ENCODE results near the gene CCND2.

CCND2 gene

DNA sequence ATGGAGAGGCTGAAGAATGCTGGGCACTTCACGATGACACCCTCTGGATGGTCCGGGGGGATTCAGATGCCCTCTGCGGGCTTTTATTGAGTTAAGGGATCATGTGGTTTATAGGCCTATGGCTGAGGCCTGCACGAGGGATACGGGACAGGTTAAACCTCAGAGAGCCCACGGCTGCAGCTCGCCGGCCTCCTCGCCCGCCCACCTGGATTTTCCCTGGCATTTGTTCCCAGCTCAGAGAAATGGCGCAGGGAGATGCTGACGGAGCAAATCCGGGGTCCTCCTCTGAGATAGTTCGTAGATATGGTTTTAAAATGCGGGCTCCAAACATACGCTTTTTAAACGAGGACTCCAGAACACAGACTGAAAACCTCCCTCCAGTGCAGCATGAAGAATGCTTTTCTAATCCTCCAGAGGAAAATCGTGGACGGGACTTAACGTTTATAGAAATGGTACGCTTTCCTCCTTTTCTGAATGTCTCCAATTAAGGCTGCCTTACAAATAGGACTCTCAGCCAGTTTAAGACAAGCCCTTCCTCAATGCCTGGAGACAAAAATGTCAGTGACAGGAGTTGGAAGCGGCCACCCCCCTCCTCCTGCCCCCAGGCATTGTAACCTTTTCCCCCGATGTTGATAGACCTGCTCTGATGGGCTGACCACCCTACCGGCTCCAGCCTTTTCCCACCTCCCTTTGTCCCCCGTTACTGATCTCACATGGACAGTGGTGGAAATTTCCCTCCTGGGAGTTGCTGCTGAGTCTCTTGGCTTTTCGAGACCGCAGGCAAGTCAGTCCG, 16.6 kb downstream of the CCND2 start:
- peaks cover 25 to 28% of the 10 kb centered on the region in 2 experiments for H3K4me1 ChIP-seq (ENCODE audit: control insufficient read depth in 1 of 2, insufficient read depth in 2 of 2, low read length in 2 of 2)
- H3K27me3 ChIP-seq (ENCODE audit: insufficient read depth, low read length): no peaks in the 10 kb centered on the region
- H3K14ac ChIP-seq (ENCODE audit: low read length): no peak overlapping the region
- H2AFZ ChIP-seq (ENCODE audit: insufficient read depth, low read length, poor library complexity): no peak overlapping the region
- H3K79me2 ChIP-seq (ENCODE audit: control insufficient read depth, insufficient read depth, low read length, poor library complexity): peaks cover 3% of the 10 kb centered on the region
- H3K36me3 ChIP-seq (ENCODE audit: control insufficient read depth in 1 of 2, insufficient read depth in 2 of 2, low read length in 2 of 2): peaks cover 74 to 89% of the 10 kb centered on the region in 2 experiments
- no peak overlapping the region for H4K91ac ChIP-seq (ENCODE audit: low read depth, low read length)
- H3K18ac ChIP-seq (ENCODE audit: low read length): no peak overlapping the region
- no peak overlapping the region for H2BK12ac ChIP-seq (ENCODE audit: low read length)
- no CpG with 5 or more reads among the region's 28 CpGs for WGBS (ENCODE audit: extremely low coverage, insufficient coverage, insufficient read length)
- H3K79me1 ChIP-seq (ENCODE audit: low read length): peaks cover 5% of the 10 kb centered on the region
- H3K4me2 ChIP-seq (ENCODE audit: low read length): no peak overlapping the region
- H2BK5ac ChIP-seq (ENCODE audit: low read depth, low read length, poor library complexity): peak overlapping the region; percentile 43
- no peak overlapping the region for H2BK120ac ChIP-seq (ENCODE audit: insufficient read depth, low read length, poor library complexity)
- no peak overlapping the region for H4K8ac ChIP-seq (ENCODE audit: low read depth, low read length)
- no peak overlapping the region for H4K12ac ChIP-seq (ENCODE audit: low read depth, low read length)
- H3K4ac ChIP-seq (ENCODE audit: low read depth, low read length): no peak overlapping the region
- H3K9ac ChIP-seq (ENCODE audit: low read length): no peak overlapping the region
- no peak for DNase-seq
- no peaks in the 10 kb centered on the region for H3K9me3 ChIP-seq (ENCODE audit: insufficient read depth, low read depth, low read length)
- no peak overlapping the region for H3K27ac ChIP-seq (ENCODE audit: low read depth, low read length)
- no peak overlapping the region for H3K4me3 ChIP-seq (ENCODE audit: low read depth, low read length)
- no peak overlapping the region for H3K23ac ChIP-seq (ENCODE audit: low read length)
- no peak overlapping the region for H2AK5ac ChIP-seq (ENCODE audit: low read length)

DNA sequence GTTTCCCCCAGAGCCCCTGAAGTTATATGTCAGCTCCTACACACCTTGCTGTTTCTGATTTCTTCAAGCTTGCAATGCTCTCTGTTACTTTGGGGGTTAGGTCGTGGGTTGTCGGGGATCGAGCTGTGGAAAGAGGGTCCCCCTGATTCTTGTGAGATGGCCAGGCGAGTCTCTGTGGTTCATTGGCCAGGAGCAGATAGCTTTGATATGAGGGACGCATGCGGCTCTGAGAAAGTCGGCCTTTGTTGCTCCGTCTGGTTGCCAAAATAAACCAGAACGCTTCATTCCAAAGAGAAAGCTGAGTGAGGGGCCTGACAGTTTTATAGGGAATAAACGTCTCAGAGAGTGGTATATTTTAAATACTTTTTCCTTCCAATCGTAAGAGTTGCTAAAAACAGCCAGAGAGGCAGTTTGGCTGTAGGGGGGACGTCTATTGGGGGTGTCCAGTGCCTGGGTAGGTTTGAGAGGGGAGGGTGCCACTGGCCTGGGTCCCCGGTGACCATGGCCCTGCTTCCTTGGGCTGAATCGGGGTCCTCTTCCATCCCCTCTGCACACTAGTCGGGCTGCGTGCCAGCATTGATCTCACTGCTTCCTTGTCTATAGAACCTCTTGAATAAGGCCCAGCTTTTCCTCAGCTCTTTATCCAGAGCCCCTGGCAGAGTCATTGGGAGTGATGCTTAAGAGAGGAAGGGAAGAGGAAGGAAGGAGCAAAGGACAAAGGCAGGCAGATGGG, 18.9 kb downstream of the CCND2 start:
- Histone ChIP-seq H3K27ac (ENCODE audit: low read depth, low read length) (no peak overlapping the region), H2BK5ac (ENCODE audit: low read depth, low read length, poor library complexity) (no peak overlapping the region), H3K18ac (ENCODE audit: low read length) (no peak overlapping the region), H2BK12ac (ENCODE audit: low read length) (no peak overlapping the region), H2AK5ac (ENCODE audit: low read length) (no peak overlapping the region), H3K27me3 (ENCODE audit: insufficient read depth, low read length) (no peaks in the 10 kb centered on the region), H2BK120ac (ENCODE audit: insufficient read depth, low read length, poor library complexity) (no peak overlapping the region), H2AFZ (ENCODE audit: insufficient read depth, low read length, poor library complexity) (no peak overlapping the region), H4K91ac (ENCODE audit: low read depth, low read length) (no peak overlapping the region), H3K9ac (ENCODE audit: low read length) (no peak overlapping the region), H3K36me3 (ENCODE audit: control insufficient read depth in 1 of 2, insufficient read depth in 2 of 2, low read length in 2 of 2) (peaks cover 69 to 83% of the 10 kb centered on the region in 2 experiments), H4K12ac (ENCODE audit: low read depth, low read length) (no peak overlapping the region), H3K79me2 (ENCODE audit: control insufficient read depth, insufficient read depth, low read length, poor library complexity) (peaks cover 3% of the 10 kb centered on the region), H3K4me3 (ENCODE audit: low read depth, low read length) (no peak overlapping the region), H3K23ac (ENCODE audit: low read length) (no peak overlapping the region), H3K4me2 (ENCODE audit: low read length) (no peak overlapping the region), H3K79me1 (ENCODE audit: low read length) (peaks cover 5% of the 10 kb centered on the region), H3K4me1 (ENCODE audit: control insufficient read depth in 1 of 2, insufficient read depth in 2 of 2, low read length in 2 of 2) (peaks cover 24 to 25% of the 10 kb centered on the region in 2 experiments), H3K9me3 (ENCODE audit: insufficient read depth, low read depth, low read length) (no peaks in the 10 kb centered on the region), H3K14ac (ENCODE audit: low read length) (no peak overlapping the region), H4K8ac (ENCODE audit: low read depth, low read length) (no peak overlapping the region), H3K4ac (ENCODE audit: low read depth, low read length) (no peak overlapping the region)
- no peak for DNase-seq
- no CpG with 5 or more reads among the region's 16 CpGs for WGBS (ENCODE audit: extremely low coverage, insufficient coverage, insufficient read length)

DNA sequence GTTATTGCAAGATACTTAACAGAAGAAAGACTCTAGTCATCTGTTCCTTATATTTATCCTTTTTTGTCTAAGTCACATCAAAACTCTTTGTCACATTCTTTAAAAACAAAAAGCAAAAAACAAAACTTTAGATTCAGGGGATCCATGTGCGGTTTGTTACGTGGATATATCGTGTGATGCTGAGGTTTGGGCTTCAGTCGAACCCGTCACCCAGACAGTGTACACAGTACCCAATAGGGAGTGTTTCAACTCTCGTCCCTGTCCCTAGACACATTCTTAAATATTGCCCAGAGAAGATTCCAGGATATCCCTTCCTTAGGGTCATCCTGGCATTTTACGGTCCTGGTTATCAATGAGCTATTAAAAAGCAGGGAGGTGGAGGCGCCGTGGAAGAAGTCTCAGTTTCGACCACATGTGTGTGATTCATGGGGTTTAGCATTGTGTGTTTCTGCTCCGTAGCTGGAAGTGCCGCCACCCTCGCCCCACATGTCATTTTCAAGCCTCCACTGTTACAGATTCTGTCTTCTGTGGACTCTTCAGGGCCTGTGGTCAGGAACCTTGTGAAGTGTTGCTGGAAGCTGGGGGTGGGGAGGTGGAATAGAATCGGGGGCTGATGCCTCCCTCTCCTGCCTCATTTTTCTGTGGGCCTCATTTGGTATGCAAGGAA, 19.9 kb downstream of the CCND2 start:
- no CpG with 5 or more reads among the region's 14 CpGs for WGBS (ENCODE audit: extremely low coverage, insufficient coverage, insufficient read length)

DNA sequence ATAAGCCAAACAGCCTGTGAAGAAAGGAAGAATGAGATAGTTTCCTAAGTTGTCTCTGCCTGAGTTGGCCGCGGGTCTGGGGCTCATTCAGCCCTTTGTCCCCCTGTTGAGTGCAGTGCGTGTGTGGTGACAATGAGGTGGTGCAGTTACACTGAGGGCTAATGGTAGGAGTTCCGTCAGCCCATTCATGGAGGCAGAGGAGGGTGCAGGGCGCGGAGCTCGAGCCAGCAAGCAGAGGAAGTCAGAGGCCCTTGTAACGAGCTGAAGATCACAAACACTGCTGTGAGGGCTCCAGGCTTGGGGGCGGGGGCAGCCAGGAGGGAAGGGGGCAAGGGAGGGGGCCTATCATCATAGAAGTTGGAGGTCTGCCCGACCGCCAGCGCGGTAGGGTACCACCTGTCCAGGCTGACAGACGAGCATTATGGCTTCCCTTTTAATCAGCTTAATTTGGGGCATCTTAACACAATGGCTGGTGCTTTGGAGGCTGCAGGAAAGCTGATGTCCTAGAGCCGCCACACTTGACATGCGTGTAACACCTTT, 20.5 kb downstream of the CCND2 start:
- H2BK12ac ChIP-seq (ENCODE audit: low read length): no peak overlapping the region
- H3K4me2 ChIP-seq (ENCODE audit: low read length): no peak overlapping the region
- H3K27me3 ChIP-seq (ENCODE audit: insufficient read depth, low read length): no peaks in the 10 kb centered on the region
- no peak overlapping the region for H4K91ac ChIP-seq (ENCODE audit: low read depth, low read length)
- no peak overlapping the region for H4K12ac ChIP-seq (ENCODE audit: low read depth, low read length)
- H3K4me3 ChIP-seq (ENCODE audit: low read depth, low read length): no peak overlapping the region
- no peak overlapping the region for H3K23ac ChIP-seq (ENCODE audit: low read length)
- H3K14ac ChIP-seq (ENCODE audit: low read length): no peak overlapping the region
- no peaks in the 10 kb centered on the region for H3K9me3 ChIP-seq (ENCODE audit: insufficient read depth, low read depth, low read length)
- no peak overlapping the region for H2BK120ac ChIP-seq (ENCODE audit: insufficient read depth, low read length, poor library complexity)
- no peak overlapping the region for H3K9ac ChIP-seq (ENCODE audit: low read length)
- no peak overlapping the region for H3K27ac ChIP-seq (ENCODE audit: low read depth, low read length)
- no peak overlapping the region for H2AK5ac ChIP-seq (ENCODE audit: low read length)
- H2BK5ac ChIP-seq (ENCODE audit: low read depth, low read length, poor library complexity): no peak overlapping the region
- no peak overlapping the region for H2AFZ ChIP-seq (ENCODE audit: insufficient read depth, low read length, poor library complexity)
- peaks cover 61 to 78% of the 10 kb centered on the region in 2 experiments for H3K36me3 ChIP-seq (ENCODE audit: control insufficient read depth in 1 of 2, insufficient read depth in 2 of 2, low read length in 2 of 2)
- H3K4me1 ChIP-seq (ENCODE audit: control insufficient read depth in 1 of 2, insufficient read depth in 2 of 2, low read length in 2 of 2): peaks cover 11 to 13% of the 10 kb centered on the region in 2 experiments
- H4K8ac ChIP-seq (ENCODE audit: low read depth, low read length): no peak overlapping the region
- no peak for DNase-seq
- no peak overlapping the region for H3K18ac ChIP-seq (ENCODE audit: low read length)
- H3K79me2 ChIP-seq (ENCODE audit: control insufficient read depth, insufficient read depth, low read length, poor library complexity): peaks cover 2% of the 10 kb centered on the region
- no peak overlapping the region for H3K4ac ChIP-seq (ENCODE audit: low read depth, low read length)
- H3K79me1 ChIP-seq (ENCODE audit: low read length): no peaks in the 10 kb centered on the region
- WGBS (ENCODE audit: extremely low coverage, insufficient coverage, insufficient read length): no CpG with 5 or more reads among the region's 16 CpGs

More for the DNA sequence above, 19.9 kb downstream of the CCND2 start:
- Histone ChIP-seq H3K36me3 (ENCODE audit: control insufficient read depth in 1 of 2, insufficient read depth in 2 of 2, low read length in 2 of 2) (peaks cover 65 to 81% of the 10 kb centered on the region in 2 experiments), H3K4me3 (ENCODE audit: low read depth, low read length) (peak overlapping the region; percentile 13), H3K4me1 (ENCODE audit: control insufficient read depth in 1 of 2, insufficient read depth in 2 of 2, low read length in 2 of 2) (peaks cover 16 to 19% of the 10 kb centered on the region in 2 experiments), H3K4ac (ENCODE audit: low read depth, low read length) (no peak overlapping the region), H2BK120ac (ENCODE audit: insufficient read depth, low read length, poor library complexity) (no peak overlapping the region), H3K27me3 (ENCODE audit: insufficient read depth, low read length) (no peaks in the 10 kb centered on the region), H3K79me2 (ENCODE audit: control insufficient read depth, insufficient read depth, low read length, poor library complexity) (peaks cover 3% of the 10 kb centered on the region), H3K23ac (ENCODE audit: low read length) (no peak overlapping the region), H3K9me3 (ENCODE audit: insufficient read depth, low read depth, low read length) (no peaks in the 10 kb centered on the region), H2AFZ (ENCODE audit: insufficient read depth, low read length, poor library complexity) (no peak overlapping the region), H4K91ac (ENCODE audit: low read depth, low read length) (no peak overlapping the region), H3K18ac (ENCODE audit: low read length) (no peak overlapping the region), H3K79me1 (ENCODE audit: low read length) (peaks cover 4% of the 10 kb centered on the region), H3K14ac (ENCODE audit: low read length) (no peak overlapping the region), H2BK5ac (ENCODE audit: low read depth, low read length, poor library complexity) (no peak overlapping the region), H2AK5ac (ENCODE audit: low read length) (no peak overlapping the region), H4K12ac (ENCODE audit: low read depth, low read length) (no peak overlapping the region), H2BK12ac (ENCODE audit: low read length) (no peak overlapping the region), H4K8ac (ENCODE audit: low read depth, low read length) (no peak overlapping the region), H3K27ac (ENCODE audit: low read depth, low read length) (no peak overlapping the region), H3K4me2 (ENCODE audit: low read length) (no peak overlapping the region), H3K9ac (ENCODE audit: low read length) (no peak overlapping the region)
- DNase-seq: no peak

All from trophoblast cell (in vitro differentiated cells and primary cell).